Epithelial cell of proximal tubule (primary cell): ENCODE data around the gene DOCK2. TPM values are rescaled to one million over a fixed set of nuclear protein-coding genes. Genes with fewer than 3 reads are reported as not detected.

Experiments used
- DNase-seq: peaks from one replicate; pipeline ENCODE4 v3.0.0-alpha.2; 2011; ENCODE audit warnings: low read depth
- H3K4me3 ChIP-seq: 2 replicates; pipeline ENCODE4 v1.5.1; 2011; ENCODE audit warnings: low read depth, mild to moderate bottlenecking, low read length
- total RNA-seq: library from RNA; depleted of rRNA; stranded (reverse); fragments of >200 nt; gene quantifications from 2 replicates; pipeline ENCODE4 v1.2.3, GENCODE V29; 2015
- TF ChIP-seq, protein P1 (sequence below): conservative IDR thresholded peaks from 2 replicates; pipeline ENCODE4 v1.5.1; 2012; ENCODE audit warnings: low read depth, mild to moderate bottlenecking, low read length

Gene DOCK2
- total RNA-seq, 1 donor from 2014 or later = 30.4 TPM

DNA sequence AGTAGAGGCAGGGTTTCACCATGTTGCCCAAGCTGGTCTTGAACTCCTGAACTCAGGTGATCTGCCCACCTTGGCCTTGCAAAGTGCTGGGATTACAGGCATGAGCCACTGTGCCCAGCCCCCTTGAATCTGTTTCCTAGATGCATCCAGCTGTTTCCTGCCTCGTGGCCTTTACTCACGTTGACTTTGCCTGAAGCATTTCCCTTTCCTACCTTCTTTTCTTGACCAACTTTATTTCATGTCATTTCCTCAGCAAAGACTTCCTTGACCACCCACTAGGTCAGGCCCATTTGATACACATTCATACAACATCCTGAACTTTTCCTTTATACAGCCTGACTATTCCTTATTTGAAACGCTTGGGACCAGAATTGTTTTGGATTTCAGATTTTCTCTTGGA is 51.0 kb downstream of the DOCK2 start:
- TF ChIP-seq, protein P1, sequence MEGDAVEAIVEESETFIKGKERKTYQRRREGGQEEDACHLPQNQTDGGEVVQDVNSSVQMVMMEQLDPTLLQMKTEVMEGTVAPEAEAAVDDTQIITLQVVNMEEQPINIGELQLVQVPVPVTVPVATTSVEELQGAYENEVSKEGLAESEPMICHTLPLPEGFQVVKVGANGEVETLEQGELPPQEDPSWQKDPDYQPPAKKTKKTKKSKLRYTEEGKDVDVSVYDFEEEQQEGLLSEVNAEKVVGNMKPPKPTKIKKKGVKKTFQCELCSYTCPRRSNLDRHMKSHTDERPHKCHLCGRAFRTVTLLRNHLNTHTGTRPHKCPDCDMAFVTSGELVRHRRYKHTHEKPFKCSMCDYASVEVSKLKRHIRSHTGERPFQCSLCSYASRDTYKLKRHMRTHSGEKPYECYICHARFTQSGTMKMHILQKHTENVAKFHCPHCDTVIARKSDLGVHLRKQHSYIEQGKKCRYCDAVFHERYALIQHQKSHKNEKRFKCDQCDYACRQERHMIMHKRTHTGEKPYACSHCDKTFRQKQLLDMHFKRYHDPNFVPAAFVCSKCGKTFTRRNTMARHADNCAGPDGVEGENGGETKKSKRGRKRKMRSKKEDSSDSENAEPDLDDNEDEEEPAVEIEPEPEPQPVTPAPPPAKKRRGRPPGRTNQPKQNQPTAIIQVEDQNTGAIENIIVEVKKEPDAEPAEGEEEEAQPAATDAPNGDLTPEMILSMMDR = no peak
- no peak for DNase-seq
- H3K4me3 ChIP-seq = no peak overlapping the region

DNA sequence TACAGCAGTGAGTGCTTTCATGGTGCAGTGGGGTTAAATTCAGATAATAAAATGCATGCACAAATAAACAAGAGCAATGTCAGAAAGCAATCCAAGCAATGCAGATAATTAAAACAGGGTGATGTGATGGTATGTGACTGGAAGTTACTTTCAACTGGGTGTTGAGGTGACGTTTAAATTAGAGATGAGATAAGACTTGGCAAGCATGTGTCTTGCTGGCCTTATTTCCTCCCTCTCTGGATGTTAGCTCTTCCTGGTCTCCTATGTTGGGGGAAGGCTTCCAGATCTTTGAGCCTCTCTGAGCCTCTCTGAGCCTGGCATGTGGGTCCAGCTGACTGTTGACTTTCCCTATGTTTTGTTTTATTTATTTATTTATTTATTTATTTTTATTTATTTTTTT is 54.4 kb downstream of the DOCK2 start:
- TF ChIP-seq, protein P1 = no peak
- no peak overlapping the region for H3K4me3 ChIP-seq
- DNase-seq = no peak

DNA sequence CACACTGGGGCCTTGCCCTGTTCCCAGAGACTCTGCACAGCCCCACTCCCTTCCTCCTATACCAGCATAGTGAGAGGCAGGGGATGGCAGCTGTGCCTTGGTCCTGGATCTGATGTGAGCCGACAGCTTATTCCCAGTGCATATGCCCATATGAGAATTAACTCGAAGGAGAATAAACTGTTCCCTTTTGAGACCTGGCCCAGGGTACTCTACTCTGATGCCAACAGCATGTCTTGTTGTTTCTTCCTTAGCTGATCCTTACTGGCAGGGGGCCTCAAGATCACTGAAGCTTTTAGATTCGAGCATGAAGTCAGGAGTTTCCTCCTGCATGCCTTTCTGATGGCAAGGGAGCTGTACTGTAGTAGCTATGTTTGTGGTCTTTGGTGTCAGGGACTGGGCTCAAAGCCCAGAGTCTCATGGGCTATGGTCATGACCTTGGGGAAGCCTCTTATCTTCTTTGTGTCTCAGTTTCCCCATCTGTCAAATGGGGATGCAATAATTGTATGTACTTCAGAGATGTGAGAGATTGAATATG is 57.1 kb downstream of the DOCK2 start:
- no peak for DNase-seq

DNA sequence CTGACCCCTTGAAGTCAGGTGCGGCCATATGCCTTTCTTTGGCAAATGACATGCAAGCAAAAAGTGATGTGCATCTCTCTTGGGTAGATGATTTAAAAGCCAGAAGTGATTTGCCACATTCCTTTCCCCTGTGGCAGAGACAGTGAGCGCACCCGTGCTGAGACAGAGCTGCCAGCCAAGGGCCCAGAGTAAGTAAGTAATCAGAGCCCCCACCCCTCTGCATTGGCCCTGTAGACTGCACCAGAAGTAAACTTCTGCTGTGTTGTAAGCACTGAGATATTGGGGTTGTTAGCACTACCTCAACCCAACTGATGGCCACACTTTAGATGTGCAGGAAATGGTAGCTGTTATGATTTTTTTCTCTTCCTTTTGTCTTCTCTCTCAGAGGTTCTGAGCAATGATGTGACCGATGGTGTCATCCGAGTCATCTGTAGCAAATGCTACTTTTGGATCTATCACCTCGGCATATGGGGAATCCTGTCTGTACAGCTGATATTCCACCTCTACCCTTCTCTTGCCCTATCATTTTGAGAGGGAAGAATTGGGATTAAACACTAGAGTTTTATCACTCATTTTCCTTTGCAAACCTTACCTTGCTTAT is 58.0 kb downstream of the DOCK2 start:
- no peak overlapping the region for H3K4me3 ChIP-seq
- DNase-seq = no peak
- TF ChIP-seq, protein P1 = no peak

More for the DNA sequence above, 57.1 kb downstream of the DOCK2 start:
- TF ChIP-seq, protein P1 = no peak
- no peak overlapping the region for H3K4me3 ChIP-seq

- peak; percentile 85 for DNase-seq
- TF ChIP-seq, protein P1 = no peak
- H3K4me3 ChIP-seq = no peak overlapping the region
These were observed 58.9 kb downstream of the DOCK2 start for GRCh38 chr5:169695919-169696490.

- DNase-seq = no peak
- TF ChIP-seq, protein P1 = no peak
- no peak overlapping the region for H3K4me3 ChIP-seq
These were observed 59.8 kb downstream of the DOCK2 start for GRCh38 chr5:169696621-169697510.
